CD14-positive monocyte (primary cell): Measurements from ENCODE around the gene TAS2R3. TPM values are rescaled to one million over a fixed set of nuclear protein-coding genes. Genes with fewer than 3 reads are reported as not detected.
A peak's percentile ranks its signal among the peaks of the same experiment; 100 is the strongest.

Source experiments
- DNase-seq, 3 donors: peaks; one replicate each; pipeline ENCODE4 v3.0.0-alpha.2; 2011 to 2022
- H2AFZ ChIP-seq: 2 replicates; pipeline ENCODE4 v1.6.0; 2012; ENCODE audit warnings: mild to moderate bottlenecking, low read depth, low read length, inconsistent platforms; ENCODE audit not compliant: insufficient read depth, poor library complexity, severe bottlenecking
- H3K27ac ChIP-seq, 2 donors: 1 replicate in 1 of 2; 2 replicates in 1 of 2; pipeline ENCODE4 v1.5.1; 2012 to 2013; ENCODE audit warnings: low read length in 2 of 2, control low read depth in 1 of 2, inconsistent platforms in 1 of 2, low read depth in 1 of 2, mild to moderate bottlenecking in 1 of 2
- H3K27me3 ChIP-seq, 2 donors: one replicate each; pipeline versions ENCODE4 v1.6.0 to v1.6.1; 2011 to 2013; ENCODE audit warnings: low read length in 2 of 2; ENCODE audit not compliant: control insufficient read depth in 2 of 2, insufficient read depth in 2 of 2
- H3K36me3 ChIP-seq, 2 donors: replicated peaks in 1 of 2; 1 replicate in 1 of 2; 2 replicates in 1 of 2; pipeline versions ENCODE4 v1.5.1 to v1.6.1; 2012 to 2013; ENCODE audit warnings: low read length in 2 of 2, control low read depth in 1 of 2, inconsistent platforms in 1 of 2, mild to moderate bottlenecking in 1 of 2; ENCODE audit not compliant: insufficient read depth in 2 of 2, control insufficient read depth in 1 of 2
- H3K4me1 ChIP-seq, 2 donors: 1 replicate in 1 of 2; 2 replicates in 1 of 2; pipeline versions ENCODE4 v1.5.1 to v1.6.1; 2012 to 2013; ENCODE audit warnings: low read length in 2 of 2, control low read depth in 1 of 2, inconsistent platforms in 1 of 2, mild to moderate bottlenecking in 1 of 2, moderate library complexity in 1 of 2; ENCODE audit not compliant: insufficient read depth in 2 of 2, control insufficient read depth in 1 of 2
- H3K4me2 ChIP-seq: replicated peaks from 2 replicates; pipeline ENCODE3; 2012; ENCODE audit warnings: low read length, moderate library complexity, mild to moderate bottlenecking; ENCODE audit not compliant: poor library complexity, severe bottlenecking; ENCODE audit errors: extremely low read depth
- H3K4me3 ChIP-seq, 3 experiments: fragments of 200-600 bp in 1 of 3; sonication (generic) in 1 of 3; replicated peaks in 1 of 3; 1 replicate in 2 of 3; 2 replicates in 1 of 3; pipeline ENCODE4 v1.5.1; 2011 to 2013; ENCODE audit warnings: low read length in 3 of 3, mild to moderate bottlenecking in 3 of 3, control low read depth in 2 of 3, low read depth in 2 of 3, inconsistent platforms in 1 of 3, moderate library complexity in 1 of 3
- H3K79me2 ChIP-seq: 2 replicates; pipeline ENCODE4 v1.6.0; 2012; ENCODE audit warnings: mild to moderate bottlenecking, control low read depth, inconsistent platforms, low read length, moderate library complexity; ENCODE audit not compliant: insufficient read depth
- H3K9ac ChIP-seq: 2 replicates; pipeline ENCODE4 v1.6.0; 2017; ENCODE audit warnings: low read length, mild to moderate bottlenecking; ENCODE audit not compliant: insufficient read depth, poor library complexity, severe bottlenecking
- H3K9me3 ChIP-seq, 2 donors: replicated peaks in 1 of 2; 1 replicate in 1 of 2; 2 replicates in 1 of 2; pipeline versions ENCODE4 v1.5.1 to v1.6.1; 2012 to 2013; ENCODE audit warnings: low read length in 2 of 2, control low read depth in 1 of 2; ENCODE audit not compliant: control insufficient read depth in 1 of 2, insufficient read depth in 1 of 2
- H4K20me1 ChIP-seq: 2 replicates; pipeline ENCODE4 v1.6.0; 2012; ENCODE audit warnings: mild to moderate bottlenecking, low read length, control low read depth, moderate library complexity; ENCODE audit not compliant: insufficient read depth
- H3K27ac Mint-ChIP-seq, 7 donors: one replicate each; pipeline ENCODE4 v1.8.0; 2020; ENCODE audit warnings: mild to moderate bottlenecking in 7 of 7, mixed read lengths in 7 of 7, moderate library complexity in 6 of 7, inconsistent platforms in 2 of 7
- H3K27me3 Mint-ChIP-seq, 3 donors: one replicate each; pipeline ENCODE4 v1.8.0; 2021 to 2022; ENCODE audit warnings: low read depth in 3 of 3, mild to moderate bottlenecking in 3 of 3, mixed read lengths in 3 of 3, moderate library complexity in 3 of 3, inconsistent platforms in 1 of 3
- H3K36me3 Mint-ChIP-seq, 2 donors: one replicate each; pipeline ENCODE4 v1.8.0; 2020; ENCODE audit warnings: mixed read lengths in 2 of 2, inconsistent platforms in 1 of 2, mild to moderate bottlenecking in 1 of 2
- H3K4me1 Mint-ChIP-seq: one replicate; pipeline ENCODE4 v1.8.0; 2020; ENCODE audit warnings: mild to moderate bottlenecking, mixed read lengths
- H3K4me3 Mint-ChIP-seq, 2 donors: one replicate each; pipeline ENCODE4 v1.8.0; 2020; ENCODE audit warnings: mild to moderate bottlenecking in 2 of 2, mixed read lengths in 2 of 2, moderate library complexity in 1 of 2
- H3K9me3 Mint-ChIP-seq, 7 donors: one replicate each; pipeline ENCODE4 v1.8.0; 2020 to 2022; ENCODE audit warnings: mixed read lengths in 7 of 7, mild to moderate bottlenecking in 6 of 7, moderate library complexity in 6 of 7, inconsistent platforms in 2 of 7
- WGBS: methylation state at CpG from one replicate; pipeline ENCODE4 v1.1.5; 2013; ENCODE audit warnings: missing lambda C conversion rate; ENCODE audit not compliant: insufficient coverage; 5-methylcytosine and 5-hydroxymethylcytosine counted together
- intact Hi-C, 2 donors: fragments of 100-400 bp; cut with micrococcal nuclease; formaldehyde crosslinking; loops; one replicate each; pipeline versions ENCODE4 v1.15.0 to v1.15.1; 2023
- polyA minus RNA-seq: library from RNA; depleted of rRNA, polyadenylated mRNA; stranded (reverse); fragments of >200 nt; gene quantifications from 2 replicates; pipeline ENCODE4 v1.2.3, GENCODE V29; 2012
- polyA plus RNA-seq, 3 donors: library from polyadenylated mRNA; depleted of rRNA in 1 of 3; unstranded in 2 of 3; stranded (reverse) in 1 of 3; fragments of 300-500 nt in 2 of 3; fragments of >200 nt in 1 of 3; fragmentation: Illumina TruSeq in 2 of 3; gene quantifications; 1 replicate in 2 of 3; 2 replicates in 1 of 3; pipeline ENCODE4 v1.2.3, GENCODE V29; 2012 to 2021
- total RNA-seq, 12 experiments: library from RNA in 1 of 12; stranded (reverse) in 1 of 12; fragments of 120-200 nt in 1 of 12; gene quantifications; one replicate each; pipeline ENCODE4 v1.2.4 and lab custom pipeline; 2013 to 2026; ENCODE audit warnings: mixed read lengths in 6 of 12, inconsistent platforms in 1 of 12
- TF ChIP-seq, protein P1 (sequence below): fragments of 200-600 bp; IDR thresholded peaks from one replicate; pipeline ENCODE4 v1.8.0; 2022; ENCODE audit warnings: antibody characterized with exemption, mild to moderate bottlenecking

The TAS2R3 gene, protein sequence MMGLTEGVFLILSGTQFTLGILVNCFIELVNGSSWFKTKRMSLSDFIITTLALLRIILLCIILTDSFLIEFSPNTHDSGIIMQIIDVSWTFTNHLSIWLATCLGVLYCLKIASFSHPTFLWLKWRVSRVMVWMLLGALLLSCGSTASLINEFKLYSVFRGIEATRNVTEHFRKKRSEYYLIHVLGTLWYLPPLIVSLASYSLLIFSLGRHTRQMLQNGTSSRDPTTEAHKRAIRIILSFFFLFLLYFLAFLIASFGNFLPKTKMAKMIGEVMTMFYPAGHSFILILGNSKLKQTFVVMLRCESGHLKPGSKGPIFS
- total RNA-seq (2013): 0.29 TPM
- not detected for polyA plus RNA-seq
- 0.55 and 0.56 TPM in 2 replicates for polyA minus RNA-seq
- total RNA-seq (lab: John Stamatoyannopoulos, UW): 0 to 1.5 (median 0.13) reads per million in 11 experiments

DNA sequence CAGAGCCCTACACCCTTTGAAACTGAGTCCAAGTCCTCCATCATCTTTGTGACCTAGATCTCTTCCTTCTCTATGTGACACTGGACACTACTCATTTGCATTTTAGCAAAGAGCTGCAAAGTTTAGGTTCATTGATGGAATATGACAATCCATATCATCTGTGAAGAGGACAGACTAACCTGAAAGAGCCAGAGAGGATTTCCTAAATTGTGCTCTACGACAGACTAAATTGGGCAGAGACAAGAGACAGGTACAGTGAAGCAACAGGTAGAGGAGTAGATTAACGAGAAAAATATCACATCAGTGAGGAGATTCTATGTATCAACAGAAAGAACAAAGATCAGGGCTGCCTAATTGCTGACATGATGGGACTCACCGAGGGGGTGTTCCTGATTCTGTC is at the start of gene TAS2R3:
Gene TAS2R3, plus strand, starts transcription at position 301 of the 400 bp plus-strand sequence. Its CDS starts 62 bp downstream, at position 363.
- Mint-ChIP-seq H3K4me1 (peaks cover 11% of the 10 kb centered on the region), H3K36me3 (peaks cover 55 to 56% of the 10 kb centered on the region in 2 donors), H3K27me3 (no peaks in the 10 kb centered on the region), H3K9me3 (peaks cover 0 to 3% (median 0%) of the 10 kb centered on the region in 7 donors), H3K4me3 (no peak within 1 kb of the TSS), H3K27ac (peak within 1 kb of the TSS in 1 of 7 donors; percentile 66)
- no peak for DNase-seq
- no peaks in the 10 kb centered on the region for H3K4me1 ChIP-seq
- H3K9ac ChIP-seq: no peak within 1 kb of the TSS
- H2AFZ ChIP-seq: no peak within 1 kb of the TSS
- TF ChIP-seq, protein P1, sequence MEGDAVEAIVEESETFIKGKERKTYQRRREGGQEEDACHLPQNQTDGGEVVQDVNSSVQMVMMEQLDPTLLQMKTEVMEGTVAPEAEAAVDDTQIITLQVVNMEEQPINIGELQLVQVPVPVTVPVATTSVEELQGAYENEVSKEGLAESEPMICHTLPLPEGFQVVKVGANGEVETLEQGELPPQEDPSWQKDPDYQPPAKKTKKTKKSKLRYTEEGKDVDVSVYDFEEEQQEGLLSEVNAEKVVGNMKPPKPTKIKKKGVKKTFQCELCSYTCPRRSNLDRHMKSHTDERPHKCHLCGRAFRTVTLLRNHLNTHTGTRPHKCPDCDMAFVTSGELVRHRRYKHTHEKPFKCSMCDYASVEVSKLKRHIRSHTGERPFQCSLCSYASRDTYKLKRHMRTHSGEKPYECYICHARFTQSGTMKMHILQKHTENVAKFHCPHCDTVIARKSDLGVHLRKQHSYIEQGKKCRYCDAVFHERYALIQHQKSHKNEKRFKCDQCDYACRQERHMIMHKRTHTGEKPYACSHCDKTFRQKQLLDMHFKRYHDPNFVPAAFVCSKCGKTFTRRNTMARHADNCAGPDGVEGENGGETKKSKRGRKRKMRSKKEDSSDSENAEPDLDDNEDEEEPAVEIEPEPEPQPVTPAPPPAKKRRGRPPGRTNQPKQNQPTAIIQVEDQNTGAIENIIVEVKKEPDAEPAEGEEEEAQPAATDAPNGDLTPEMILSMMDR: no peak
- no peaks in the 10 kb centered on the region for H4K20me1 ChIP-seq
- intact Hi-C loops: loop anchor here (10.0 kb wide), 2 partner anchors 261 to 421 kb away; no protein-coding TSS in a partner anchor
- no peaks in the 10 kb centered on the region for H3K9me3 ChIP-seq
- 100% methylated on average over 2 of the region's 3 CpGs for WGBS
- H3K27ac ChIP-seq: no peak within 1 kb of the TSS
- H3K36me3 ChIP-seq: peaks cover 36 to 62% of the 10 kb centered on the region in 2 donors
- no peak within 1 kb of the TSS for H3K4me2 ChIP-seq
- H3K4me3 ChIP-seq: no peak within 1 kb of the TSS
- H3K27me3 ChIP-seq: no peaks in the 10 kb centered on the region
- H3K79me2 ChIP-seq: no peaks in the 10 kb centered on the region

DNA sequence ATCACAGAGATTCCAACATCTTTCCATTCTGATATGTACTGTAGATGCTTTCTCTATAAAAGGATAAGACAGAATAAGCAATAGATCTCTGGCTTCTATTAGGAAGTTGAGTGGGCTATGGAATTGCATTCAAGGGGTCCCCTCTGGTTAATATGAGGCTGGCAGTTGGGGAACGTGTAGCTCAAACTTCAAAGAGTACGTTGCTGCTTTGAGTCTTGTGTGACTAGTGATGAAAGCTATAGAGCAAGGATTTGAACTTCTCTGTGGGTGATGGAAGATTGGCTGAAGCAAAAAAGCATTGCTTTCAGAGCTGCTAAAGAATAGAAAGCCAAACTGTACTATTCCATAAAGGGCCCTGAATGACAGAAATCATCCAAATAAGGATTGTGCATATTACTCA is 49.3 kb upstream of the TAS2R3 start:
- Histone ChIP-seq H2AFZ (no peak overlapping the region), H3K79me2 (no peaks in the 10 kb centered on the region), H3K36me3 (no peaks in the 10 kb centered on the region), H4K20me1 (no peaks in the 10 kb centered on the region), H3K4me2 (no peak overlapping the region), H3K9me3 (no peaks in the 10 kb centered on the region), H3K27me3 (no peaks in the 10 kb centered on the region), H3K27ac (no peak overlapping the region), H3K4me3 (no peak overlapping the region), H3K4me1 (no peaks in the 10 kb centered on the region), H3K9ac (no peak overlapping the region)
- no peak for DNase-seq
- intact Hi-C loops: no loop called here
- H3K27ac Mint-ChIP-seq: no peak overlapping the region
- H3K9me3 Mint-ChIP-seq: no peaks in the 10 kb centered on the region
- H3K27me3 Mint-ChIP-seq: peaks cover 0 to 2% (median 1%) of the 10 kb centered on the region in 3 donors
- H3K4me3 Mint-ChIP-seq: no peak overlapping the region
- WGBS: no CpG with 5 or more reads among the region's 2 CpGs
- no peaks in the 10 kb centered on the region for H3K36me3 Mint-ChIP-seq
- H3K4me1 Mint-ChIP-seq: no peaks in the 10 kb centered on the region
- TF ChIP-seq, protein P1: no peak
